K562 (cell line): Measurements from ENCODE around the gene TMEM245. TPM values are rescaled to one million over a fixed set of nuclear protein-coding genes. Genes with fewer than 3 reads are reported as not detected.

Source experiments
- BCOR ChIP-seq: fragments of 450-650 bp; IDR thresholded peaks from 2 replicates; pipeline ENCODE4 v1.6.1; 2016
- CEBPB ChIP-seq: fragments of 450-650 bp; IDR thresholded peaks from 2 replicates; pipeline ENCODE4 v1.6.1; 2016; ENCODE audit warnings: missing genetic modification characterization, missing compliant biosample characterization
- DMBX1 ChIP-seq: fragments of 250-450 bp; sonication (Bioruptor Pico); IDR thresholded peaks from 2 replicates; pipeline ENCODE4 v1.8.0; 2022; ENCODE audit warnings: inconsistent platforms, mild to moderate bottlenecking, moderate library complexity, borderline replicate concordance
- ELF4 ChIP-seq: fragments of 450-650 bp; formaldehyde crosslinking; IDR thresholded peaks from 2 replicates; pipeline ENCODE4 v1.4.0; 2022; ENCODE audit warnings: missing genetic modification characterization
- FOXO4 ChIP-seq: fragments of 450-650 bp; formaldehyde crosslinking; IDR thresholded peaks from 2 replicates; pipeline ENCODE4 v1.4.0; 2020; ENCODE audit warnings: mild to moderate bottlenecking, moderate library complexity
- MAZ ChIP-seq, 2 experiments: fragments of 450-650 bp in 1 of 2; sonication (generic) in 1 of 2; formaldehyde crosslinking; IDR thresholded peaks in 1 of 2; conservative IDR thresholded peaks in 1 of 2; 2 replicates each; pipeline versions ENCODE4 v1.4.0 to v1.5.0; 2020; ENCODE audit warnings: mild to moderate bottlenecking in 1 of 2, missing genetic modification reagents in 1 of 2
- NCOR1 ChIP-seq: fragments of 450-650 bp; IDR thresholded peaks from 2 replicates; pipeline ENCODE4 v1.6.1; 2016; ENCODE audit warnings: mild to moderate bottlenecking, moderate library complexity
- NEUROD1 ChIP-seq: fragments of 150-350 bp; IDR thresholded peaks from 2 replicates; pipeline ENCODE4 v1.6.1; 2014; ENCODE audit warnings: borderline replicate concordance, low read length, low read depth; ENCODE audit not compliant: partially characterized antibody
- NFYB ChIP-seq: IDR thresholded peaks from 2 replicates; pipeline ENCODE4 v1.6.1; 2011; ENCODE audit warnings: mild to moderate bottlenecking, moderate library complexity; ENCODE audit not compliant: insufficient read length; ENCODE audit errors: extremely low read depth
- NKRF ChIP-seq: fragments of 450-650 bp; IDR thresholded peaks from 2 replicates; pipeline ENCODE4 v1.6.1; 2016; ENCODE audit warnings: borderline replicate concordance
- PKNOX1 ChIP-seq: fragments of 450-650 bp; IDR thresholded peaks from 2 replicates; pipeline ENCODE4 v1.6.1; 2016
- RERE ChIP-seq: sonication (generic); formaldehyde crosslinking; IDR thresholded peaks from 2 replicates; pipeline ENCODE4 v1.8.0; 2023; ENCODE audit warnings: missing genetic modification reagents, mild to moderate bottlenecking, borderline replicate concordance
- SMAD4 ChIP-seq: fragments of 250-450 bp; sonication (Bioruptor Pico); conservative IDR thresholded peaks from 2 replicates; pipeline ENCODE4 v1.8.0; 2021; ENCODE audit warnings: inconsistent platforms, mild to moderate bottlenecking, moderate library complexity
- ZNF778 ChIP-seq: fragments of 450-650 bp; formaldehyde crosslinking; IDR thresholded peaks from 2 replicates; pipeline ENCODE4 v1.4.0; 2020; ENCODE audit warnings: mild to moderate bottlenecking, moderate library complexity
- polyA plus RNA-seq, 8 experiments: library from polyadenylated mRNA; depleted of rRNA in 4 of 8; stranded (reverse) in 5 of 8; unstranded in 3 of 8; fragments of >200 nt; fragmentation: Nextera tagmentation in 2 of 8; fragmentation: Illumina TruSeq in 1 of 8; extraction: Ambion mirVana in 2 of 8; extraction: Trizol in 1 of 8; gene quantifications; 2 replicates each; pipeline versions ENCODE4 v1.2.1 to v1.2.3, GENCODE V29; 2011 to 2014; ENCODE audit warnings: inconsistent platforms in 1 of 8, missing spikeins in 1 of 8
- total RNA-seq, 7 experiments: library from RNA; depleted of rRNA in 6 of 7; stranded (reverse); fragments of >200 nt in 6 of 7; fragmentation: Illumina TruSeq in 2 of 7; extraction: Trizol in 2 of 7; gene quantifications; 2 replicates each; pipeline versions ENCODE4 v1.2.1 to v1.2.3, GENCODE V29; 2011 to 2021; ENCODE audit warnings: low replicate concordance in 1 of 7

Gene TMEM245
- total and polyA plus RNA-seq, 9 of the 15 experiments (the other 6 are each of a cell fraction or from before 2014, with no cell fraction given) = 8.5 to 43.2 (median 24.3) TPM

GRCh38 chr9:109122726-109123621 is 3.2 kb upstream of the TMEM245 start (continued):
- TF ChIP-seq NFYB (no peak), NCOR1 (peak; percentile 82), CEBPB (tag) (peak; percentile 100), BCOR (peak; percentile 57), NEUROD1 (peak; percentile 22), FOXO4 (CRISPR knock-in tag) (no peak), ELF4 (CRISPR knock-in tag) (0 out of 2 replicates have a peak, but pooled peaks have one; percentile 21), ZNF778 (no peak), SMAD4 (CRISPR knock-in tag) (peak; percentile 60; the same call in 1 of the 2 replicates), MAZ (CRISPR knock-in tag; conservative IDR thresholded peaks at IDR 0.05 in 1 of 2, IDR thresholded peaks at IDR 0.05 in 1 of 2) (peak in 1 of 2 experiments; percentile 54; a peak in 2 of 4 replicates), NKRF (0 out of 2 replicates have a peak, but pooled peaks have one; percentile 38), RERE (no peak), DMBX1 (no peak), PKNOX1 (peak; percentile 98)
